ENCODE measurements around the gene NGF.

- TF ChIP-seq CTCF (conservative IDR thresholded peaks at IDR 0.05) (no peak), ZFX (IDR thresholded peaks at IDR 0.05) (no peak)
Observed at GRCh38 chr1:115337276-115337632, 795 bp downstream of the NGF start.
